NB4 (cell line): ENCODE measurements around the gene ABHD12.
A peak's percentile ranks its signal among the peaks of the same experiment; 100 is the strongest.

Experiments used
- DNase-seq: peaks from one replicate; pipeline ENCODE4 v3.0.0; 2010; ENCODE audit warnings: low read depth
- H3K4me3 ChIP-seq: one replicate; pipeline ENCODE4 v1.5.1; 2011; ENCODE audit warnings: mild to moderate bottlenecking, low read depth, low read length, moderate library complexity
- MYC ChIP-seq: IDR thresholded peaks from 2 replicates; pipeline ENCODE4 v1.6.1; 2011; ENCODE audit warnings: low read depth, low read length
- POLR2A ChIP-seq: IDR thresholded peaks from 2 replicates; pipeline ENCODE4 v1.6.1; 2011; ENCODE audit warnings: mild to moderate bottlenecking; ENCODE audit not compliant: insufficient read length; ENCODE audit errors: extremely low read depth
- TF ChIP-seq, protein P1 (sequence below): IDR thresholded peaks from one replicate; pipeline ENCODE4 v1.5.1; 2012; ENCODE audit warnings: low read depth, low read length
- TF ChIP-seq, protein P2 (sequence below): IDR thresholded peaks from 2 replicates; pipeline ENCODE4 v1.6.1; 2011; ENCODE audit warnings: low read depth, low read length

Gene ABHD12

DNA sequence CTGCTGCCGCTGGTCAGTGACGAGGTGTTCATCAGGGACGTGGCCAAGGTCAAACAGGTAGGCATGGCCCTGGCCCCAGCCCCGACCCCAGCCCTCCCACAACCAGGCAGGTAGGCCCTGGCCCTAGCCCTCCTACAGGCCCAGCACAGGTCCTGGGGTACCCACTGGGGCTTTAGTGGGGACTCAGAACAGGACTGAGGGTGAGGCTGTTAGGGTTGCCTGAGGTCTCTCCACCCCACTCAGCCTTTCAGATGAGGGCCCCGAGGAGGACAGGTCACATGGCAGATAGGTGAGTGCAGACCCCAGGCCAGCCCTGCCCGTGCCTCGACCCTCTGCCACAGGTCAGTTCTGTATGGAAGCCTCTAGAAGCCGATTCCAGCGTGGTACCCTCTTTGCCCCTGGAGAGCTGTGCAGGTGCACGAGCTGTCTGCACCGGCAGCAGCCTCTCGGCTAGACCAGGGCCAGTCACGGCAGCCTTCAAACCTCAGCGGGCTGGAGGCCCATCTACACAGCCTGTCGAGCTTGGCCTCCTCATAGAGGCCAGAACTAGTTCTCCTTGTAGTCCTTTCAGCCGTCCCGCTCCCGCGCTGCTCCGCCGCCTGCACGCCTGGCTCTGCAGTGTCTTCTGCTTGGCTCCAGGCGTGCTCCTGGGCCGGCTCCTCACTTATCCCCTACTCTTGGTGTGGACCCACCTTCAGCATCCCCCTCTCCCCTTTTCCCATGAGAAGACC is 107.2 kb downstream of the ABHD12 start:
- TF ChIP-seq POLR2A = no peak
- TF ChIP-seq MYC = no peak
- TF ChIP-seq, protein P1, sequence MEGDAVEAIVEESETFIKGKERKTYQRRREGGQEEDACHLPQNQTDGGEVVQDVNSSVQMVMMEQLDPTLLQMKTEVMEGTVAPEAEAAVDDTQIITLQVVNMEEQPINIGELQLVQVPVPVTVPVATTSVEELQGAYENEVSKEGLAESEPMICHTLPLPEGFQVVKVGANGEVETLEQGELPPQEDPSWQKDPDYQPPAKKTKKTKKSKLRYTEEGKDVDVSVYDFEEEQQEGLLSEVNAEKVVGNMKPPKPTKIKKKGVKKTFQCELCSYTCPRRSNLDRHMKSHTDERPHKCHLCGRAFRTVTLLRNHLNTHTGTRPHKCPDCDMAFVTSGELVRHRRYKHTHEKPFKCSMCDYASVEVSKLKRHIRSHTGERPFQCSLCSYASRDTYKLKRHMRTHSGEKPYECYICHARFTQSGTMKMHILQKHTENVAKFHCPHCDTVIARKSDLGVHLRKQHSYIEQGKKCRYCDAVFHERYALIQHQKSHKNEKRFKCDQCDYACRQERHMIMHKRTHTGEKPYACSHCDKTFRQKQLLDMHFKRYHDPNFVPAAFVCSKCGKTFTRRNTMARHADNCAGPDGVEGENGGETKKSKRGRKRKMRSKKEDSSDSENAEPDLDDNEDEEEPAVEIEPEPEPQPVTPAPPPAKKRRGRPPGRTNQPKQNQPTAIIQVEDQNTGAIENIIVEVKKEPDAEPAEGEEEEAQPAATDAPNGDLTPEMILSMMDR = no peak
- TF ChIP-seq, protein P2, sequence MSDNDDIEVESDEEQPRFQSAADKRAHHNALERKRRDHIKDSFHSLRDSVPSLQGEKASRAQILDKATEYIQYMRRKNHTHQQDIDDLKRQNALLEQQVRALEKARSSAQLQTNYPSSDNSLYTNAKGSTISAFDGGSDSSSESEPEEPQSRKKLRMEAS = no peak
- DNase-seq = no peak
- H3K4me3 ChIP-seq = no peak overlapping the region

DNA sequence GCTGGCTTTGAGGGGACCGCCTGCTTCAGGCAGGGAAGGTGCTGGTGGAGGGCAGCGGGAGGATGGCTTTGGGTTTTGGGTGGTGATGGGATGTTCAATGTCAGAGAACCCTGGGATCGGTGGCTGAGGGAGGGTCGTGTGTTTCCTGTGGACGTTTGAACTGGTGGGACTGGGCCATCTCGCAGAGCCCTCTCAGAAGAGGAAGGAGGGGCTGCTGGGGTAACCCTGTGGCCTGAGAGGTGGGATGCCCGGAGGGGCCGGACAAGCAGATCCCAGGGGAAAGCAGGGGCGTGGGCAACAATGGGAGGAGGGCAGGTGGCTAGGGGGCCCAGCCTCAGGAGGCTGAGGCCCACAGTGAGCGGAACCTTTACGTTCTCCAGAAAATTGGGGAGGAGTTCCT is 107.8 kb downstream of the ABHD12 start:
- DNase-seq = no peak
- TF ChIP-seq, protein P2 = no peak
- TF ChIP-seq MYC (no peak), POLR2A (no peak)
- TF ChIP-seq, protein P1 = no peak
- no peak overlapping the region for H3K4me3 ChIP-seq

DNA sequence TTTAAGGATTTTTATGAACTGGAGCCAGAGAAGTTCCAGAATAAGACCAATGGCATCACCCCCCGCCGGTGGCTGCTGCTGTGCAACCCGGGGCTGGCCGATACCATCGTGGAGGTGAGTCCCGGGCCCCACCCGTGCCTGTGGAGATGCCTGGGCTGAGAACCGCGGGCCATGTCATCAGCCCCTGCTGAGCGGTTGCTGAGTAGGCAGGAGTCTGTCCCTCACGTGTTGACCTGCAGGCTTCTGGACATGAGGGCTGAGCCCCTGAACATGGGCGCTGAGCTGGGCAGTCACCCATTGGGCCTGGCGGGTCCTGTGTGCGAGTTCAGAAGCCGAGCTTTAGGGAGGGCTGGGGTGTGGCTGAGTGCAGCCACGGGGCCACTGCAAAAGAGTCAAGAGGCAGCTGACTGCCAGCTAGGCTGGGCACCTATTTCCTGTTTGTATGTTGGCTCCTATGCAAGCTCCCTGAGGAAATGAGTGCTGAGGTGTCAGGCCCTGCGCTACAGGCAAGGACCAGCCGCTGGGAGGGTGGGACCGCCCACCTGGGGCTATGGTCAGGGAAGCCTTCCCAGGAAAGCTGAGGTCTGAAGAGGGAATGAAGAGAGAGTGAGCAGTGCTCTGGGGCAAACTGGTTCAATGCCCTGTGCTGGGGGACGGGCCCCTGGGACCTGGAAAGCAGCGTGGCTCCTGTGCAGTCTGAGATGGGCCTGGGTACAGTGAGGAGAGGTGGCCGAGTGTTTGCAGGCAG is 108.4 kb downstream of the ABHD12 start:
- TF ChIP-seq, protein P1 = no peak
- DNase-seq = no peak

DNA sequence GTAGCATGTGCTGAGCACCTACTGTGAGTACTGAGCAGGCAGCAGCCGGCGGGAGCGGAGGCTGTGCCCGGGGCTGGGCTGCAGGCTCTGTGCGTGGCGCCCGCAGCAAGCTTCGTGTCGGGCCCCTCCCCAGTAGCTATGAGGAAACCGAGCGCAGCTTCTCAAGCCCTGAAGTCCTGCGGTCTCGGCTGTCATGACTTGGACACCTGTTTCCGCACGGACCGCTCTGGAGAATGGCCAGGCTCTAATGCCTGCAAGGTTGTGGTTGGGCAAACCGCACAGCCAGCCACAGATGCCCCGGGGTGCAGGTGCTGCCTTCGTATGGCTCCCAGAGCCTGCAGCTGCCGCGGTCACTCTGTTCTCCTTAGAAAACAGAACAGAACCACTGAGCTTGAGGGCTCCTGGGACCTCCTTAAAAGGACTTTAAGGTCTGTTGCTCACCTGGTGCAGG is 109.1 kb downstream of the ABHD12 start:
- DNase-seq = peak; percentile 87
- TF ChIP-seq MYC (no peak), POLR2A (no peak)
- TF ChIP-seq, protein P2 = no peak
- TF ChIP-seq, protein P1 = no peak
- H3K4me3 ChIP-seq = no peak overlapping the region

More for the DNA sequence above, 108.4 kb downstream of the ABHD12 start:
- H3K4me3 ChIP-seq = no peak overlapping the region

DNA sequence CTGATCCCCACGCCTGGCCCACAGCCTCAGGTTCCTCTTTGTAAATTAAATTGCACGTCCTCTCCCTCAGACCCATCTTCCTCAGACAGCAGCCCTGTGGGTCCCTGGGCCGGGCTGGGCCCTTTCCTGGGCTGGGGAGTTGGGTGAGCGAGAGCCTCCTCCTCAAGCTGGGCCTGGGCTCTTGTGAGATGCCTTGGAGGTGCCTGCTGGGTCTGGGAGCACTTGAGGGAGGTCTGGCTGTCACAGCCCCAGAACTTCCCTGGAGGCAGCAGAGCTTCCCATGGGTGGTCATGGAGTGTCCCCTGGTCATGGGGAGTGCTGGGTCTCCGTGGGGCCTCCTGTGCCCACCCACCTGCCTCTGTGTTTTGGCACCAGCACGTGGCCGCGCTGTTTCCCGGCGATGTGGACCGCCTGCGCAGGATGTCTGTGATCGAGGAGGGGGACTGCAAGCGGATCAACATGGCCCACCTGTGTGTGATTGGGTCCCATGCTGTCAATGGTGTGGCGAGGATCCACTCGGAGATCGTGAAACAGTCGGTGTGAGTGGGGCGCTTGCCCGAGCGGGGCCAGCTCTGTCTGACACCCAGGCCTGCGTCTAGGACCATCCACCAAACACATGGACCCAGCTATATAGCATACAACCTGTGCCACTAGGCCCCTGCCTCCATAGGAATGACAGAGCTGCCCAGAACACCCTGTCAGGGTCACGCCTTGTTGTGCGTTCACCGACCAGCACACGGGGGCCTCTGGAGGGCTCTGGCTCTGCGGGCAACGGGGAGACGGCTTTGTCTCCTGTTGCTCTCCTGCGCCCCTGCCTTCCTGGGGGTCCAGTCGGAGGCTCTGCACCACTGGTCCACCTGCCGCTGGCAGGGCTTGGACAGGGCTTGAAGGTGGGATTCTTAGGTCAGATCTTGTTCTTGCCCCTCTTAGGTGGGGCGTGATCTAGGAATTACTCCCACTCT is 109.8 kb downstream of the ABHD12 start:
- TF ChIP-seq, protein P2 = no peak
- TF ChIP-seq POLR2A (no peak), MYC (no peak)
- TF ChIP-seq, protein P1 = no peak
- no peak overlapping the region for H3K4me3 ChIP-seq
- DNase-seq = no peak
